Upper lobe of right lung (tissue), 1 donor: ENCODE results near the gene BORCS8. TPM values are rescaled to one million over a fixed set of nuclear protein-coding genes. Genes with fewer than 3 reads are reported as not detected.

ENCODE experiments used
- ATAC-seq: fragments of 200-7000 bp; cut with Tn5 transposase; one replicate; pipeline ENCODE4 v1.9.1; 2020; ENCODE audit warnings: mild to moderate bottlenecking, moderate library complexity
- DNase-seq: peaks from one replicate; pipeline ENCODE4 v3.0.0-alpha.2; 2020
- H3K27ac ChIP-seq: fragments of 200-600 bp; one replicate; pipeline ENCODE4 v1.8.0; 2022
- H3K27me3 ChIP-seq: fragments of 200-600 bp; one replicate; pipeline ENCODE4 v1.8.0; 2022; ENCODE audit warnings: mild to moderate bottlenecking
- H3K36me3 ChIP-seq: fragments of 200-600 bp; one replicate; pipeline ENCODE4 v1.8.0; 2022
- H3K4me1 ChIP-seq: fragments of 200-600 bp; one replicate; pipeline ENCODE4 v1.8.0; 2022
- H3K4me3 ChIP-seq: fragments of 200-600 bp; one replicate; pipeline ENCODE4 v1.8.0; 2022; ENCODE audit warnings: mild to moderate bottlenecking
- H3K9me3 ChIP-seq: fragments of 200-600 bp; one replicate; pipeline ENCODE4 v1.8.0; 2022
- intact Hi-C: fragments of 100-400 bp; cut with DNase I; formaldehyde crosslinking; loops from one replicate; pipeline ENCODE4 v1.11.0; 2022
- long read RNA-seq: library from polyadenylated mRNA; unstranded; transcript quantifications from one replicate; pipeline ENCODE4 v2.0.0, GENCODE V29; 2021
- total RNA-seq: library from RNA; stranded (reverse); fragmentation: NEBNext Ultra II Directional; extraction: Animal tissue kit (Norgen Biotek cat#: 25700); gene quantifications from one replicate; pipeline ENCODE4 v1.2.1, GENCODE V29; 2021
- TF ChIP-seq, protein P1 (sequence below): fragments of 200-600 bp; IDR thresholded peaks from one replicate; pipeline ENCODE4 v1.8.0; 2022; ENCODE audit warnings: antibody characterized with exemption
- donor health status: DM: no; HTN: yes; CAD: no; lungs with severe emphysema.

The BORCS8 gene
- 24.8 TPM for total RNA-seq
- long read RNA-seq, transcript BORCS8-202 (6 exons, 1,429 nt), result major isoform, 19 of 30 reads
- long read RNA-seq, partial matches to known transcripts, result 1 of 30 reads
- long read RNA-seq, other reads (novel, unspliced or antisense), result 2 of 30 reads

DNA sequence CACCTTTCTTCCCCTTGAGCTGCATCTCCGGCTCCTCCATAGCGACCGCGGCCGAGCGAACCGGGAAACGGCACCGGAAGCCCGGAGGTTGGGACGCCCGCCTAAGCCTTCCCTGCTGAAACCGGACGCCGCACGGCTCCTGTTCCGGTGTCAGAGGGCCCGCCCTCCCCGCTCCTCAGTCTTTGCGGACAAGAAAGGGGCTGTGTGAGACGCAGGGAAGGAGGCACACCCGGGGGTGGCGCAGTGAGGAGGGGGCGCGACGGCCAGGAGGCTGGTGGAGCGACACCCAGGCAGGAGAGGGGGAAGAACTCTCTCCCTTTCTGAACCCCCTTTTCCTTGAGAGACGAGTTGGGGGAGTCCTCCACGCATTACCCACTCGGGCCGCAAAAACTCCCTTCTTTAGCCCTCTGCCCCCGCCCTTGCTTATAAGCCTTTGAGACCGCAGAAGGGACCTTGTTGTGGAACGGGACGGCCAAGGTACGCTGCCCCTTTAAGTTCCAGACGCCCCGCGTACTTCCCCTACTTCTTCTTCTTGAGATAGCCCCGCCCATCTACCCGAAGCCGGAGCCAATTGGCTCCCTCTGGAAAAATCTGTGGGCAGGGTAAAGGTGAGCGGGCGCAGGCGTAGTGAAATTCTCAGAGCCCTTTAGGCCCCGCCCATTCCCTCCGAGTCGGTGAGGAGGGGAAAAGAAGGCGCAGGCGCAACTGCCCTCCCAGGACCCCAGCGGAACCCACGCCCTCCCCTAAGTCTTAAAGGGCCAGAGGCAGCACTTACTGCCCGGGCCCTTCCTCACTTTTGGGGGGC lies at the start of gene BORCS8, which contains the start of gene RFXANK:
BORCS8 (minus strand) TSS at position 75 of the 805 bp plus-strand sequence; CDS start at position 40, 35 bp downstream.
RFXANK (plus strand) TSS at position 181 of the 805 bp plus-strand sequence. CDS start 1,689 bp downstream, outside the sequence.
- TF ChIP-seq, protein P1, sequence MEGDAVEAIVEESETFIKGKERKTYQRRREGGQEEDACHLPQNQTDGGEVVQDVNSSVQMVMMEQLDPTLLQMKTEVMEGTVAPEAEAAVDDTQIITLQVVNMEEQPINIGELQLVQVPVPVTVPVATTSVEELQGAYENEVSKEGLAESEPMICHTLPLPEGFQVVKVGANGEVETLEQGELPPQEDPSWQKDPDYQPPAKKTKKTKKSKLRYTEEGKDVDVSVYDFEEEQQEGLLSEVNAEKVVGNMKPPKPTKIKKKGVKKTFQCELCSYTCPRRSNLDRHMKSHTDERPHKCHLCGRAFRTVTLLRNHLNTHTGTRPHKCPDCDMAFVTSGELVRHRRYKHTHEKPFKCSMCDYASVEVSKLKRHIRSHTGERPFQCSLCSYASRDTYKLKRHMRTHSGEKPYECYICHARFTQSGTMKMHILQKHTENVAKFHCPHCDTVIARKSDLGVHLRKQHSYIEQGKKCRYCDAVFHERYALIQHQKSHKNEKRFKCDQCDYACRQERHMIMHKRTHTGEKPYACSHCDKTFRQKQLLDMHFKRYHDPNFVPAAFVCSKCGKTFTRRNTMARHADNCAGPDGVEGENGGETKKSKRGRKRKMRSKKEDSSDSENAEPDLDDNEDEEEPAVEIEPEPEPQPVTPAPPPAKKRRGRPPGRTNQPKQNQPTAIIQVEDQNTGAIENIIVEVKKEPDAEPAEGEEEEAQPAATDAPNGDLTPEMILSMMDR, result no peak
- intact Hi-C loops, result no loop called here

DNA sequence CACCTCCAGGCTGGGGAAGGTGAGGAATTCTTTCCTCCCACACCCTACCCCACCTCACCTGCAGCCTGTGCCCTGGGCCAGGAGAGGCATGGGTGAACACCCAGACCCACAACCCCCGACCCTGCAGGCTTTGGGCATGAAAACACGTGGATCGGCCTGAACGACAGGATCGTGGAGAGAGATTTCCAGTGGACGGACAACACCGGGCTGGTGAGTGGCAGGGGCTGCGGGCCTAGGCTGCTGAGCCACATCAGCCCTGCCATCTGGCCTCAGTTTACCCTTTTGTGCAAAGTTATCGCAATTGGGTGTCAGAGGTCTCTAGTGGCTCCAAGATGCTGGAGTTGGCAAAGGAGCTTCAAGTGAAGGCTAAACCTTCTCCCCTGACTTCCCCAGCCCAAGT lies 48.5 kb upstream of the BORCS8 start:
- TF ChIP-seq, protein P1, result no peak
- Histone ChIP-seq H3K27ac (no peak overlapping the region), H3K4me3 (no peak overlapping the region), H3K4me1 (no peaks in the 10 kb centered on the region), H3K9me3 (no peaks in the 10 kb centered on the region), H3K27me3 (peaks cover 13% of the 10 kb centered on the region), H3K36me3 (no peaks in the 10 kb centered on the region)
- ATAC-seq (no peak), DNase-seq (no peak)
- intact Hi-C loops, result no loop called here

More for the DNA sequence above, at the start of gene BORCS8, which contains the start of gene RFXANK:
- peak; percentile 98 for DNase-seq
- Histone ChIP-seq H3K4me3 (peak within 1 kb of the TSS; percentile 99), H3K36me3 (peaks cover 7% of the 10 kb centered on the region), H3K9me3 (no peaks in the 10 kb centered on the region), H3K27ac (peak within 1 kb of the TSS; percentile 100), H3K27me3 (no peaks in the 10 kb centered on the region), H3K4me1 (peaks cover 42% of the 10 kb centered on the region)
- ATAC-seq, result peak; percentile 96

DNA sequence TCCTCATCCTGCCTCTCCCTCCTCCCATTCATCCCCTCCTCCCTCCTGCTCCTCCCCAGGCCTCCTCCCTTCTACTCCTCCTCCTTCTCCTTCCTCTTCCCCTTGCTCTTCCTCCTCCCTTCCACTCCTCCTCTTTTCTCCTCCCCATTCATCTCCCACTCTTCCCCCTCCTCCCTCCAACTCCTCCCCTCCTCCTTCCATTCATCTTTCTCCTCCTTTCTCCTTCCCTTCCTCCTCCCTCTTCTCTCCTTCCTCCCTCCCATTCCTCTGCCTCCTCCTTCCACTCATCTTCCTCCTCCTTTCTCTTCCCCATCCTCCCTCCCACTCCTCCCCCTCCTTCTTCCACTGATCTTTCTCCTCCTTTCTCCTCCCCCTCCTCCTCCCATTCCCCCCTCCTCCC lies 47.7 kb upstream of the BORCS8 start:
- intact Hi-C loops, result no loop called here
- ATAC-seq, result no peak

DNA sequence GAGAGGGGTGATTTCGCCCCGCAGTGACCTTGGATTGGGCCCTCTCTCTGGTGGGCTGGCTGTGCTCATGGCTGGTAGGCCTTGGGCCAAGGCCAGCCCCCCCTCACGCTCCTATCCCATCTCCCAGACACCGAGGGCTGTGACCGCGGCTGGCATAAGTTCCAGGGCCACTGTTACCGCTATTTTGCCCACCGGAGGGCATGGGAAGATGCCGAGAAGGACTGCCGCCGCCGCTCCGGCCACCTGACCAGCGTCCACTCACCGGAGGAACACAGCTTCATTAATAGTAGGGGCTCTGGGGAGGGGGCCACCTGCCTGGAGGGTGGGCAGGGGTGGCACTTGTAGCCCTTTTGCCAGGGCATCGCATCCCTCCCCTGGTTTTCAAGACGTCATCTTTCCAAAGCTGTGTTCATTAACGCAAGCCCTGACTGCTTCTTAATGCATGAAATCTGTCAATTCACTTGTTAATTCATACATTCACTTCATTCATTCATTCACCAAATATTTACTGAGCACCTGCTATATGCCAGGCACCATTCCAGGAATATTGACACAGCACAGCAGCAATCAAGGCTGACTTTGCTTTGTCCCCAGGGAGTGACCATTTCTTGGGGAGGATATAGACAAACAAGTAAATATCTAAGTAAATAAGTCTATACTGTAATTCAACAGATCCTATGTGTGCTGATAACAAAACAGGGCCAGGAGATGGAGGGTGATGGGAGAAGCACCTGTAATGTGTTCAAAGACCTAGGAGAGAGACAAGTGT lies 46.4 kb upstream of the BORCS8 start:
- Histone ChIP-seq H3K4me1 (no peaks in the 10 kb centered on the region), H3K9me3 (peaks cover 13% of the 10 kb centered on the region), H3K4me3 (no peak overlapping the region), H3K27ac (no peak overlapping the region), H3K36me3 (no peaks in the 10 kb centered on the region), H3K27me3 (peaks cover 13% of the 10 kb centered on the region)
- ATAC-seq (no peak), DNase-seq (no peak)
- TF ChIP-seq, protein P1, result no peak
- intact Hi-C loops, result no loop called here

More for the DNA sequence above, 47.7 kb upstream of the BORCS8 start:
- Histone ChIP-seq H3K27ac (no peak overlapping the region), H3K27me3 (peaks cover 13% of the 10 kb centered on the region), H3K9me3 (peaks cover 4% of the 10 kb centered on the region), H3K4me3 (no peak overlapping the region), H3K4me1 (no peaks in the 10 kb centered on the region), H3K36me3 (no peaks in the 10 kb centered on the region)
- TF ChIP-seq, protein P1, result no peak
- no peak for DNase-seq

DNA sequence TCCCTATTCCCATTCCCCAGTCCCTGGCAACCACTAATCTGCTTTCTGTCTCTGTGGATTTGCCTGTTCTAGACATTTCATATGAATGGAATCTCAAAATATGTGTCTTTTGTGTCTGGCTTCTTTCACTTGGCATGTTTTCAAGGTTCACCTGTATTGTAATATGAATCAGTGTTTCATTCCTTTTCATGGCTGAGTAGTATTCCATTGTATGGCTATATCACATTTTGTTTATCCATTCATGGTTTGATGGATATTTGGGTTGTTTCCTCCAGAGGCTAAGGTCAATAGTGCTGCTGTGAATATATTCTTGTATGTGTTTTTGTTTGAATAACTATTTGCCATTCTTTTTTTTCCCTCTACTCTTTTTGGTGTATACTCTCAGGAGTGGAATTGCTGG lies 44.2 kb upstream of the BORCS8 start:
- Histone ChIP-seq H3K4me1 (no peaks in the 10 kb centered on the region), H3K36me3 (no peaks in the 10 kb centered on the region), H3K4me3 (no peak overlapping the region), H3K9me3 (peaks cover 13% of the 10 kb centered on the region), H3K27ac (no peak overlapping the region), H3K27me3 (peaks cover 13% of the 10 kb centered on the region)
- ATAC-seq (no peak), DNase-seq (no peak)
- TF ChIP-seq, protein P1, result no peak
- intact Hi-C loops, result no loop called here
